Thymus (tissue), 11 donors: ENCODE measurements around the gene NYNRIN. TPM values are rescaled to one million over a fixed set of nuclear protein-coding genes. Genes with fewer than 3 reads are reported as not detected.

Experiments
- DNase-seq, 9 donors: peaks; one replicate each; pipeline ENCODE4 v3.0.0-alpha.2; 2013; ENCODE audit warnings: low spot score in 9 of 9, low read depth in 6 of 9, missing footprints in 1 of 9
- H3K27ac ChIP-seq, 2 donors: one replicate each; pipeline ENCODE4 v1.5.1; 2013; ENCODE audit warnings: control low read depth in 1 of 2, low read depth in 1 of 2, low read length in 1 of 2, mild to moderate bottlenecking in 1 of 2, moderate library complexity in 1 of 2
- H3K27me3 ChIP-seq, 2 donors: one replicate each; pipeline ENCODE4 v1.5.1; 2013; ENCODE audit warnings: low read length in 1 of 2; ENCODE audit not compliant: control insufficient read depth in 2 of 2, insufficient read depth in 1 of 2
- H3K36me3 ChIP-seq, 2 donors: one replicate each; pipeline ENCODE4 v1.5.1; 2013; ENCODE audit warnings: low read length in 1 of 2, mild to moderate bottlenecking in 1 of 2, moderate library complexity in 1 of 2; ENCODE audit not compliant: control insufficient read depth in 2 of 2, insufficient read depth in 2 of 2
- H3K4me1 ChIP-seq, 2 donors: one replicate each; pipeline ENCODE4 v1.5.1; 2013; ENCODE audit warnings: low read length in 2 of 2; ENCODE audit not compliant: control insufficient read depth in 2 of 2, insufficient read depth in 2 of 2
- H3K4me3 ChIP-seq, 2 donors: one replicate each; pipeline ENCODE4 v1.5.1; 2013; ENCODE audit warnings: low read length in 2 of 2, control low read depth in 1 of 2, mild to moderate bottlenecking in 1 of 2
- H3K9me3 ChIP-seq, 2 donors: one replicate each; pipeline ENCODE4 v1.5.1; 2013; ENCODE audit warnings: low read length in 1 of 2, mild to moderate bottlenecking in 1 of 2; ENCODE audit not compliant: control insufficient read depth in 2 of 2, insufficient read depth in 1 of 2
- WGBS: extraction: QIAGEN DNeasy Blood & Tissue Kit; methylation state at CpG from one replicate; pipeline ENCODE4 v1.1.7; 2013; 5-methylcytosine and 5-hydroxymethylcytosine counted together
- polyA plus RNA-seq: library from polyadenylated mRNA; stranded (reverse); fragments of 200-250 nt; gene quantifications from one replicate; pipeline ENCODE4 v1.2.3, GENCODE V29; 2013
- total RNA-seq: library from RNA; stranded (reverse); fragments of 120-200 nt; gene quantifications from one replicate; pipeline ENCODE4 v1.2.4, GENCODE V29; 2013
- donor health status: healthy.

The NYNRIN gene
- total and polyA plus RNA-seq, 2 donors = 3.1 to 4.3 TPM

DNA sequence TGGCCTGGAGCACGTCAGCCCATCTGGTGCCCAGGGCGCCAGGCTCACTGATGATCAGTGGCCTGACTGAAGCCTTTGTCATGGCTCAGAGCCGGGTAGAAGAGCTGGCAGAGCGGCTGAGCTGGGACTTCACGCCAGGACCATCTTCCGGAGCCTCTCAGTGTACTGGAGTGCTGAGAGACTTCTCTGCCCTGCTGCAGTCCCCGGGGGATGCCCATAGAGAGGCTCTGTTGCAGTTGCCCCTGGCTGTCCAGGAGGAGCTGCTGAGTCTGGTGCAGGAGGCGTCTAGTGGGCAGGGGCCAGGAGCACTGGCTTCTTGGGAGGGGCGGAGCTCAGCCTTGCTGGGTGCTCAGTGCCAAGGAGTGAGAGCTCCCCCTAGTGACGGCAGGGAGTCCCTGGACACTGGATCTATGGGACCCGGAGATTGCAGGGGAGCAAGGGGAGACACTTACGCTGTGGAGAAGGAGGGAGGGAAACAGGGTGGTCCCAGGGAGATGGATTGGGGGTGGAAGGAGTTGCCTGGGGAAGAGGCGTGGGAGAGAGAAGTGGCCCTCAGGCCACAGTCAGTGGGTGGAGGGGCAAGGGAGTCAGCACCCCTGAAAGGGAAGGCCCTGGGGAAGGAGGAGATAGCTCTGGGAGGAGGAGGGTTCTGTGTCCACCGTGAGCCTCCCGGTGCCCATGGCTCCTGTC, 32.9 kb downstream of the NYNRIN start:
- Histone ChIP-seq H3K27ac (peak overlapping the region in 1 of 2 donors; percentile 75), H3K4me1 (peaks cover 25 to 57% of the 10 kb centered on the region in 2 donors), H3K9me3 (no peaks in the 10 kb centered on the region), H3K27me3 (no peaks in the 10 kb centered on the region), H3K36me3 (peaks cover 26 to 46% of the 10 kb centered on the region in 2 donors), H3K4me3 (no peak overlapping the region)
- DNase-seq = peak; percentile 73 to 95 (median 92)
- WGBS = 54% methylated on average over 15 of the region's 15 CpGs

DNA sequence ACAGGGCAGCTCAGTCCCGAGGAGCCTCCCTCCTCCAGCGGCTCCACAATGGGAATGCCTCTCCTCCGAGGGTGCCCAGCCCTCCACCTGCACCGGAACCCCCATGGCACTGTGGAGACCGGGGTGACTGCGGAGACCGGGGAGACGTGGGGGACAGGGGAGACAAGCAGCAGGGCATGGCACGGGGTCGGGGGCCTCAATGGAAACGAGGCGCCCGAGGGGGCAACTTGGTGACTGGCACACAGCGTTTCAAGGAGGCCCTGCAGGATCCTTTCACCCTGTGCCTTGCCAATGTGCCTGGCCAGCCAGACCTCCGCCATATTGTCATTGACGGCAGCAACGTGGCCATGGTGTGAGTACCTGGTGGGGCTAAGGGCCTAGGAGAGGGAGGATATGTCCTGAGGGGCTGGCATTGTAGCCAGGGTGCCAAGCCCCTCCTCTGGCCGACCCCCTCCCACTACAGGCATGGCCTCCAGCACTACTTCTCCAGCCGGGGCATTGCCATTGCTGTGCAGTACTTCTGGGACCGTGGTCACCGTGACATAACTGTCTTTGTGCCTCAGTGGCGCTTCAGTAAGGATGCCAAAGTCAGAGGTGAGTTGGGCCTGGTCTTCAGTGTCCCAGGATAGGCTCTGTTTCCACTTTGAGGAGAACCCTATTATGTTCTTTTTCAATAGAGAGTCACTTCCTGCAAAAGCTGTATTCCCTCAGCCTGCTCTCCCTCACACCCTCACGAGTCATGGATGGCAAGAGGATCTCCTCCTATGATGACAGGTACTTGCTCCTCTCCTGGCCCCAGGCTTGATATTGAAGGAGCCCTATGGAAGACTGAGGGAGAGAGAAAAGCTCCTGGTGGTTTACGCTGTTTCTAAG, 33.7 kb downstream of the NYNRIN start:
- Histone ChIP-seq H3K9me3 (no peaks in the 10 kb centered on the region), H3K27me3 (no peaks in the 10 kb centered on the region), H3K4me3 (no peak overlapping the region), H3K27ac (no peak overlapping the region), H3K36me3 (peaks cover 27 to 52% of the 10 kb centered on the region in 2 donors), H3K4me1 (peaks cover 28 to 57% of the 10 kb centered on the region in 2 donors)
- DNase-seq = no peak
- 98% methylated on average over 24 of the region's 24 CpGs for WGBS

DNA sequence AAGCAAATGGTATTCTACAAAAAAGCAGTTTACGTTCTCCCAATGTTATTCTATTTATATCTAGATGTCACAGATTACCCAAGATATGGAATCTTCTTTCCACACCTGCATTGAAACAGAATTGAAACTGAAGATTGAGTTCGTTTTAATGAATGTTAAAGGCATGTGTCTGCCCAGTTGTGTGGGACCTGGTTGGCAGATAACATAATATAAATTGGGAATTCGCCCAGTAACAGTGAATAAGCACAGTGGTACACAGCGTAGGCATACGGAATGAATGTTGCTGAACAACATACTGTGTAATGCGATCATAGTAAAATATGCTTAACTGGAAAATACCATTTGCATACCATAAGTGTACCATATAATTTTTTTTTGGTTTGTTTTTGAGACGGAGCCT, 35.2 kb downstream of the NYNRIN start:
- H3K36me3 ChIP-seq = peaks cover 42 to 68% of the 10 kb centered on the region in 2 donors
- DNase-seq = no peak
- peaks cover 30 to 47% of the 10 kb centered on the region in 2 donors for H3K4me1 ChIP-seq
- no peaks in the 10 kb centered on the region for H3K27me3 ChIP-seq
- H3K4me3 ChIP-seq = no peak overlapping the region
- H3K9me3 ChIP-seq = no peaks in the 10 kb centered on the region
- H3K27ac ChIP-seq = no peak overlapping the region
- 95% methylated on average over 7 of the region's 7 CpGs for WGBS

- 96% methylated on average over 3 of the region's 3 CpGs for WGBS
- Histone ChIP-seq H3K27ac (no peak overlapping the region), H3K4me1 (peaks cover 25 to 41% of the 10 kb centered on the region in 2 donors), H3K4me3 (no peak overlapping the region), H3K27me3 (no peaks in the 10 kb centered on the region), H3K36me3 (peaks cover 48 to 74% of the 10 kb centered on the region in 2 donors), H3K9me3 (no peaks in the 10 kb centered on the region)
- DNase-seq = no peak
These were observed 35.9 kb downstream of the NYNRIN start for GRCh38 chr14:24434676-24435075.

- DNase-seq = no peak
- Histone ChIP-seq H3K27me3 (no peaks in the 10 kb centered on the region), H3K36me3 (peaks cover 55 to 80% of the 10 kb centered on the region in 2 donors), H3K9me3 (no peaks in the 10 kb centered on the region), H3K4me3 (no peak overlapping the region), H3K4me1 (peaks cover 25 to 41% of the 10 kb centered on the region in 2 donors), H3K27ac (no peak overlapping the region)
- WGBS = 100% methylated on average over 2 of the region's 2 CpGs
These were observed 36.5 kb downstream of the NYNRIN start for GRCh38 chr14:24435192-24435810.

DNA sequence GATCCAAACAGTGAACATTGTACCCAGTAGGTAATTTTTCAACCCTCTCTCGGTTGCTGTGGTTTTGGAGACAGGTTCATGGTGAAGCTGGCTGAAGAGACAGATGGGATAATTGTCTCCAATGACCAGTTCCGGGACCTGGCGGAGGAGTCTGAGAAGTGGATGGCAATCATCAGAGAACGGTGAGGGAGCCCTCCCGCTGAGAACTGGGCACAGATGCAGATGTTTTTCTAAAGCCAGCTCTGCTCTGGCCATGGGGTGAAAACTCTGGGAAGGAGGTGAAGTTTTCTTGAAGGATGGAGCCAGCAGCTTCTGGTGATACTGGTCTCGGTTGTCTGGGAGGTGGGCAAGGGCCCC, 37.2 kb downstream of the NYNRIN start:
- H3K27ac ChIP-seq = no peak overlapping the region

GRCh38 chr14:24436355-24437019, 37.7 kb downstream of the NYNRIN start:
- Histone ChIP-seq H3K4me3 (no peak overlapping the region), H3K9me3 (no peaks in the 10 kb centered on the region), H3K36me3 (peaks cover 57 to 87% of the 10 kb centered on the region in 2 donors), H3K27me3 (no peaks in the 10 kb centered on the region), H3K27ac (peak overlapping the region in 1 of 2 donors; percentile 97), H3K4me1 (peaks cover 17 to 33% of the 10 kb centered on the region in 2 donors)
- peak in 2 of 9 donors; percentile 61 to 78 for DNase-seq
- 58% methylated on average over 5 of the region's 5 CpGs for WGBS

More for the DNA sequence above, 37.2 kb downstream of the NYNRIN start:
- H3K27me3 ChIP-seq = no peaks in the 10 kb centered on the region
- no peak overlapping the region for H3K4me3 ChIP-seq
- peaks cover 21 to 34% of the 10 kb centered on the region in 2 donors for H3K4me1 ChIP-seq
- DNase-seq = no peak
- no peaks in the 10 kb centered on the region for H3K9me3 ChIP-seq
- peaks cover 57 to 87% of the 10 kb centered on the region in 2 donors for H3K36me3 ChIP-seq
- WGBS = 76% methylated on average over 6 of the region's 6 CpGs

DNA sequence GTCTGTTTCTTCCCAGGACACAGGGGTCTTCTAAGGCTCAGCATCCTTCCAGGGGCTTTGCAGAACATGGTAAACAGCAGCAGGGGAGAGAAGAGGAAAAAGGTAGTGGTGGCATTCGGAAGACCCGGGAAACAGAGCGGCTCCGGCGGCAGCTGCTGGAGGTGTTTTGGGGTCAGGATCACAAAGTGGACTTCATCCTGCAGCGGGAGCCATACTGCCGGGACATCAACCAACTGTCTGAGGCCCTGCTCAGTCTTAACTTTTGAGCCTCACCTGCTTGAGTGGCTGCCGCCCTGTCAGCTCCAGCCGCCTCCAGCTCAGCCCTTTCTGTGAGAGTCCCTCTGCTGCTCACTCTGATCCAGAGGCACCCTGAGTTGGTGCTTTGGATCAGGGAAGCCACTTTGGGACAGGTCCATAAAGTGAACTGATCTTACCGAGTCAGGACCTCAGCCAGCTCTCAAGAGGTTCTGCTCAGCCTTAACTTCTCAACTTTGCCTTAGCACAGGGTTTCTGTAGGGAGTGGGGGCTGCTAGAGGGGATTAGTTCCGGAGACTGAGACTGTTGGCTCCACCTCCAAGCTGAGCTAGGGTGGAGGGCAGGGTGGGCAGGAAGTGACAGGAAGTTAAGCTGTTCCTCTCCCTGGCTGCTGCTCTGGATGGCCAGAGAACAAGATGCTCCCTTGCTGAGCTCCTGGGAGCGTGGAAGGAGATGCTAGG, 38.4 kb downstream of the NYNRIN start:
- Histone ChIP-seq H3K4me3 (peak overlapping the region in 1 of 2 donors; percentile 8), H3K36me3 (peaks cover 55 to 80% of the 10 kb centered on the region in 2 donors), H3K27ac (peak overlapping the region; percentile 82 to 97), H3K4me1 (peaks cover 20 to 32% of the 10 kb centered on the region in 2 donors), H3K9me3 (no peaks in the 10 kb centered on the region), H3K27me3 (no peaks in the 10 kb centered on the region)
- 70% methylated on average over 12 of the region's 12 CpGs for WGBS
- DNase-seq = peak in 3 of 9 donors; percentile 64 to 85 (median 70)
